HepG2 (cell line): ENCODE results near the gene UBB. TPM values are rescaled to one million over a fixed set of nuclear protein-coding genes. Genes with fewer than 3 reads are reported as not detected.

ENCODE experiments used
- ATAC-seq: fragments of 200-7000 bp; cut with Tn5 transposase; 3 replicates; pipeline ENCODE4 v1.9.1; 2020; ENCODE audit warnings: mild to moderate bottlenecking, moderate library complexity
- BruUV-seq: library from RNA; stranded (reverse); fragments of 400-500 nt; replicated peaks from 2 replicates; lab custom pipeline; 2021; lab: Mats Ljungman, UMichigan
- CTCF ChIA-PET: fragments of 300-600 bp; formaldehyde crosslinking; extraction: SDS; loops from one replicate; lab custom pipeline; 2021; ENCODE audit warnings: low total read pairs, inconsistent platforms, low intra/inter-chr PET ratio; lab: Yijun Ruan, JAX
- POLR2A ChIA-PET: fragments of 350-600 bp; sonication (Branson Sonifier 250); formaldehyde crosslinking; loops from one replicate; lab custom pipeline; 2020; ENCODE audit warnings: antibody characterized with exemption, inconsistent platforms; lab: Yijun Ruan, JAX
- DNase-seq: peaks from one replicate; pipeline ENCODE4 v3.0.0-alpha.2; 2015; ENCODE audit warnings: low spot score
- FAIRE-seq: peaks from 3 replicates; lab custom pipeline; 2011; peaks lifted over from hg19 to GRCh38; lab: Jason Lieb, UNC
- H2AFZ ChIP-seq: one replicate; pipeline ENCODE4 v1.6.1; 2011; ENCODE audit warnings: low read length, inconsistent platforms
- H3K27ac ChIP-seq: fragments of 300-600 bp; 3 replicates; pipeline ENCODE4 v1.8.0; 2011; ENCODE audit warnings: mixed run types, mild to moderate bottlenecking, mixed read lengths, low read length, inconsistent platforms; ENCODE audit not compliant: insufficient read depth; ENCODE audit errors: extremely low read length
- H3K27me3 ChIP-seq, 2 experiments: fragments of 200-600 bp in 1 of 2; 2 replicates in 1 of 2; 3 replicates in 1 of 2; pipeline versions ENCODE4 v1.6.0 to v1.8.0; 2011; ENCODE audit warnings: low read length in 2 of 2, mild to moderate bottlenecking in 2 of 2, moderate library complexity in 2 of 2, inconsistent platforms in 1 of 2; ENCODE audit not compliant: insufficient read depth in 2 of 2, control insufficient read depth in 1 of 2
- H3K36me3 ChIP-seq, 2 experiments: fragments of 200-600 bp in 1 of 2; replicated peaks in 1 of 2; 2 replicates in 1 of 2; 3 replicates in 1 of 2; pipeline versions ENCODE4 v1.5.1 to v1.8.0; 2011; ENCODE audit warnings: low read length in 2 of 2, inconsistent platforms in 1 of 2; ENCODE audit not compliant: insufficient read depth in 2 of 2, control insufficient read depth in 1 of 2
- H3K4me1 ChIP-seq: 2 replicates; pipeline ENCODE4 v1.5.1; 2012; ENCODE audit warnings: low read length, inconsistent platforms; ENCODE audit not compliant: insufficient read depth
- H3K4me2 ChIP-seq: 2 replicates; pipeline ENCODE4 v1.6.0; 2011; ENCODE audit warnings: low read depth, low read length, inconsistent platforms
- H3K4me3 ChIP-seq, 3 experiments: fragments of 200-600 bp in 1 of 3; sonication (generic), shearing (Covaris generic) in 1 of 3; replicated peaks in 1 of 3; 2 replicates each; pipeline ENCODE4 v1.5.1; 2011 to 2016; ENCODE audit warnings: low read length in 3 of 3, inconsistent platforms in 2 of 3, low read depth in 2 of 3, mild to moderate bottlenecking in 2 of 3, control low read depth in 1 of 3, mixed read lengths in 1 of 3; ENCODE audit not compliant: insufficient read depth in 1 of 3
- H3K79me2 ChIP-seq: one replicate; pipeline ENCODE4 v1.6.1; 2011; ENCODE audit warnings: low read length, inconsistent platforms; ENCODE audit not compliant: insufficient read depth
- H3K9ac ChIP-seq: 2 replicates; pipeline ENCODE4 v1.6.0; 2011; ENCODE audit warnings: mild to moderate bottlenecking, low read depth, low read length, inconsistent platforms; ENCODE audit not compliant: insufficient read depth
- H3K9me3 ChIP-seq: 2 replicates; pipeline ENCODE4 v1.5.1; 2012; ENCODE audit warnings: mild to moderate bottlenecking, low read length
- H4K20me1 ChIP-seq: 2 replicates; pipeline ENCODE4 v1.6.0; 2011; ENCODE audit warnings: inconsistent platforms, mild to moderate bottlenecking, low read length, moderate library complexity; ENCODE audit not compliant: insufficient read depth
- FOSL2 ChIP-seq: sonication (generic); formaldehyde crosslinking; IDR thresholded peaks from 2 replicates; pipeline ENCODE4 v1.4.0; 2020; ENCODE audit warnings: missing genetic modification reagents
- HNRNPLL ChIP-seq: fragments of 200-400 bp; formaldehyde crosslinking; IDR thresholded peaks from 2 replicates; pipeline ENCODE4 v1.6.1; 2017; ENCODE audit warnings: mild to moderate bottlenecking, low read depth, low read length; ENCODE audit not compliant: poor library complexity, severe bottlenecking
- SIN3B ChIP-seq: fragments of 150-350 bp; IDR thresholded peaks from 2 replicates; pipeline ENCODE4 v1.6.1; 2014; ENCODE audit warnings: low read length
- SYNCRIP ChIP-seq: fragments of 200-400 bp; formaldehyde crosslinking; IDR thresholded peaks from 2 replicates; pipeline ENCODE4 v1.6.1; 2018; ENCODE audit warnings: mild to moderate bottlenecking, low read depth, low read length; ENCODE audit not compliant: insufficient read depth
- TAF15 ChIP-seq: fragments of 200-400 bp; formaldehyde crosslinking; IDR thresholded peaks from one replicate; pipeline ENCODE4 v1.6.1; 2018; ENCODE audit warnings: mild to moderate bottlenecking, low read depth, low read length; ENCODE audit not compliant: poor library complexity, severe bottlenecking
- TCF12 ChIP-seq, 2 experiments: fragments of 450-650 bp in 1 of 2; sonication (generic) in 1 of 2; formaldehyde crosslinking in 1 of 2; IDR thresholded peaks; 2 replicates each; pipeline versions ENCODE4 v1.6.1 to v1.8.0; 2017 to 2022; ENCODE audit warnings: antibody characterized with exemption in 1 of 2, mild to moderate bottlenecking in 1 of 2, missing genetic modification reagents in 1 of 2, moderate library complexity in 1 of 2
- TFE3 ChIP-seq: IDR thresholded peaks from 2 replicates; pipeline ENCODE4 v1.6.1; 2016
- ZBTB33 ChIP-seq: sonication (generic); formaldehyde crosslinking; IDR thresholded peaks from 2 replicates; pipeline ENCODE4 v1.4.0; 2020; ENCODE audit warnings: missing genetic modification reagents
- ZFP90 ChIP-seq: sonication (generic); formaldehyde crosslinking; IDR thresholded peaks from 2 replicates; pipeline ENCODE4 v1.8.0; 2022; ENCODE audit warnings: missing genetic modification reagents, mild to moderate bottlenecking, inconsistent platforms, borderline replicate concordance
- ZNF180 ChIP-seq: sonication (generic); formaldehyde crosslinking; IDR thresholded peaks from 2 replicates; pipeline ENCODE4 v1.4.0; 2020; ENCODE audit warnings: low read depth, missing genetic modification reagents, borderline replicate concordance
- WGBS: methylation state at CpG from one replicate; pipeline ENCODE4 v1.1.6; 2017; ENCODE audit warnings: low lambda C conversion rate; 5-methylcytosine and 5-hydroxymethylcytosine counted together
- in situ Hi-C: cut with HindIII; loops from 2 replicates; pipeline ENCODE4 v1.10.0; 2017; ENCODE audit warnings: low pct_unique_long_range_greater_than_20kb; ENCODE audit not compliant: extremely low pct_ligation_motif_present
- intact Hi-C: fragments of 100-400 bp; cut with micrococcal nuclease; formaldehyde crosslinking; loops from one replicate; pipeline ENCODE4 v1.10.0; 2022; ENCODE audit not compliant: unreplicated experiment
- polyA plus RNA-seq, 8 experiments: library from polyadenylated mRNA; depleted of rRNA in 3 of 8; stranded (reverse) in 7 of 8; unstranded in 1 of 8; fragments of >200 nt; fragmentation: Illumina TruSeq in 4 of 8; extraction: Trizol in 4 of 8; gene quantifications; 2 replicates each; pipeline versions ENCODE4 v1.2.1 to v1.2.3, GENCODE V29; 2011 to 2016; ENCODE audit warnings: low read depth in 4 of 8, missing spikeins in 1 of 8, mixed read lengths in 1 of 8; ENCODE audit not compliant: insufficient read depth in 1 of 8
- total RNA-seq, 5 experiments: library from RNA; depleted of rRNA; stranded (reverse); fragments of >200 nt; fragmentation: Illumina TruSeq; extraction: Trizol; gene quantifications; 2 replicates each; pipeline ENCODE4 v1.2.3, GENCODE V29; 2016; ENCODE audit warnings: low read depth in 1 of 5
- TF ChIP-seq, protein P1 (sequence below): sonication (generic); formaldehyde crosslinking; IDR thresholded peaks from 2 replicates; pipeline ENCODE4 v1.5.0; 2020; ENCODE audit warnings: mild to moderate bottlenecking, missing genetic modification reagents, moderate library complexity
- TF ChIP-seq, protein P2 (sequence below): IDR thresholded peaks from 2 replicates; pipeline ENCODE4 v1.4.0; 2020; ENCODE audit warnings: mild to moderate bottlenecking, missing genetic modification reagents

Gene UBB
- total and polyA plus RNA-seq, 2 of the 13 experiments (the other 11 are each of a cell fraction or from before 2014, with no cell fraction given) = 1,130 to 2,066 TPM

- H3K27ac ChIP-seq = no peak overlapping the region
- CTCF ChIA-PET = interaction anchor here (1.0 to 1.6 kb wide), 3 partner anchors 41 to 93 kb away, joined by 5 to 6 read pairs (median 6); no protein-coding TSS in a partner anchor
- H3K4me1 ChIP-seq = peaks cover 37% of the 10 kb centered on the region
- POLR2A ChIA-PET = interaction anchor here (0.7 to 7.3 kb wide), 10 partner anchors 8 to 142 kb away, joined by 3 to 159 read pairs (median 6); partner anchors contain the start of gene UBB
- H3K4me2 ChIP-seq = 0 out of 2 replicates have a peak overlapping the region, but pooled peaks have one; percentile 6
- no peaks in the 10 kb centered on the region for H3K9me3 ChIP-seq
- H2AFZ ChIP-seq = no peak overlapping the region
- FAIRE-seq (peak; percentile 85), DNase-seq (peak; percentile 64), ATAC-seq (peak; percentile 87)
- in situ Hi-C loops = loop anchor here (5.0 kb wide), 1 partner anchor 141 kb away; no protein-coding TSS in a partner anchor
- H3K79me2 ChIP-seq = no peaks in the 10 kb centered on the region
- H4K20me1 ChIP-seq = no peaks in the 10 kb centered on the region
- BruUV-seq = no TSS peak
- H3K27me3 ChIP-seq = no peaks in the 10 kb centered on the region
- intact Hi-C loops = loop anchor here (1.0 kb wide), 1 partner anchor 93 kb away; no protein-coding TSS in a partner anchor
- no peak overlapping the region for H3K9ac ChIP-seq
- H3K36me3 ChIP-seq = no peaks in the 10 kb centered on the region
- 72% methylated on average over 14 of the region's 15 CpGs for WGBS
- H3K4me3 ChIP-seq = no peak overlapping the region
- TF ChIP-seq FOSL2 (CRISPR knock-in tag) = peak; percentile 28; the same call in 1 of the 2 replicates
- TF ChIP-seq SYNCRIP = no peak
- peak; percentile 78 for TF ChIP-seq ZBTB33
- TF ChIP-seq, protein P1, sequence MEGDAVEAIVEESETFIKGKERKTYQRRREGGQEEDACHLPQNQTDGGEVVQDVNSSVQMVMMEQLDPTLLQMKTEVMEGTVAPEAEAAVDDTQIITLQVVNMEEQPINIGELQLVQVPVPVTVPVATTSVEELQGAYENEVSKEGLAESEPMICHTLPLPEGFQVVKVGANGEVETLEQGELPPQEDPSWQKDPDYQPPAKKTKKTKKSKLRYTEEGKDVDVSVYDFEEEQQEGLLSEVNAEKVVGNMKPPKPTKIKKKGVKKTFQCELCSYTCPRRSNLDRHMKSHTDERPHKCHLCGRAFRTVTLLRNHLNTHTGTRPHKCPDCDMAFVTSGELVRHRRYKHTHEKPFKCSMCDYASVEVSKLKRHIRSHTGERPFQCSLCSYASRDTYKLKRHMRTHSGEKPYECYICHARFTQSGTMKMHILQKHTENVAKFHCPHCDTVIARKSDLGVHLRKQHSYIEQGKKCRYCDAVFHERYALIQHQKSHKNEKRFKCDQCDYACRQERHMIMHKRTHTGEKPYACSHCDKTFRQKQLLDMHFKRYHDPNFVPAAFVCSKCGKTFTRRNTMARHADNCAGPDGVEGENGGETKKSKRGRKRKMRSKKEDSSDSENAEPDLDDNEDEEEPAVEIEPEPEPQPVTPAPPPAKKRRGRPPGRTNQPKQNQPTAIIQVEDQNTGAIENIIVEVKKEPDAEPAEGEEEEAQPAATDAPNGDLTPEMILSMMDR (CRISPR knock-in tag) = peak; percentile 88
- peak; percentile 66 for TF ChIP-seq TFE3 (CRISPR knock-in tag)
- no peak for TF ChIP-seq TAF15
- 0 out of 2 replicates have a peak, but pooled peaks have one; percentile 51 for TF ChIP-seq ZFP90 (CRISPR knock-in tag)
- TF ChIP-seq HNRNPLL = no peak
- TF ChIP-seq, protein P2, sequence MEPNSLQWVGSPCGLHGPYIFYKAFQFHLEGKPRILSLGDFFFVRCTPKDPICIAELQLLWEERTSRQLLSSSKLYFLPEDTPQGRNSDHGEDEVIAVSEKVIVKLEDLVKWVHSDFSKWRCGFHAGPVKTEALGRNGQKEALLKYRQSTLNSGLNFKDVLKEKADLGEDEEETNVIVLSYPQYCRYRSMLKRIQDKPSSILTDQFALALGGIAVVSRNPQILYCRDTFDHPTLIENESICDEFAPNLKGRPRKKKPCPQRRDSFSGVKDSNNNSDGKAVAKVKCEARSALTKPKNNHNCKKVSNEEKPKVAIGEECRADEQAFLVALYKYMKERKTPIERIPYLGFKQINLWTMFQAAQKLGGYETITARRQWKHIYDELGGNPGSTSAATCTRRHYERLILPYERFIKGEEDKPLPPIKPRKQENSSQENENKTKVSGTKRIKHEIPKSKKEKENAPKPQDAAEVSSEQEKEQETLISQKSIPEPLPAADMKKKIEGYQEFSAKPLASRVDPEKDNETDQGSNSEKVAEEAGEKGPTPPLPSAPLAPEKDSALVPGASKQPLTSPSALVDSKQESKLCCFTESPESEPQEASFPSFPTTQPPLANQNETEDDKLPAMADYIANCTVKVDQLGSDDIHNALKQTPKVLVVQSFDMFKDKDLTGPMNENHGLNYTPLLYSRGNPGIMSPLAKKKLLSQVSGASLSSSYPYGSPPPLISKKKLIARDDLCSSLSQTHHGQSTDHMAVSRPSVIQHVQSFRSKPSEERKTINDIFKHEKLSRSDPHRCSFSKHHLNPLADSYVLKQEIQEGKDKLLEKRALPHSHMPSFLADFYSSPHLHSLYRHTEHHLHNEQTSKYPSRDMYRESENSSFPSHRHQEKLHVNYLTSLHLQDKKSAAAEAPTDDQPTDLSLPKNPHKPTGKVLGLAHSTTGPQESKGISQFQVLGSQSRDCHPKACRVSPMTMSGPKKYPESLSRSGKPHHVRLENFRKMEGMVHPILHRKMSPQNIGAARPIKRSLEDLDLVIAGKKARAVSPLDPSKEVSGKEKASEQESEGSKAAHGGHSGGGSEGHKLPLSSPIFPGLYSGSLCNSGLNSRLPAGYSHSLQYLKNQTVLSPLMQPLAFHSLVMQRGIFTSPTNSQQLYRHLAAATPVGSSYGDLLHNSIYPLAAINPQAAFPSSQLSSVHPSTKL = peak; percentile 33; the same call in 1 of the 2 replicates
- TF ChIP-seq ZNF180 (CRISPR knock-in tag) = no peak
- no peak for TF ChIP-seq SIN3B
- TF ChIP-seq TCF12 (IDR thresholded peaks at IDR 0.05) = no peak
- TF ChIP-seq TCF12 (CRISPR knock-in tag; IDR thresholded peaks at IDR 0.05) = no peak
These were observed 47.4 kb downstream of the UBB start for GRCh38 chr17:16428098-16428882.
